WTC11 (cell line): ENCODE data around the gene EIF2D. TPM values are rescaled to one million over a fixed set of nuclear protein-coding genes. Genes with fewer than 3 reads are reported as not detected.

ENCODE experiments used
- ATAC-seq: fragments of 200-7000 bp; cut with Tn5 transposase; 2 replicates; pipeline ENCODE4 v1.10.0; 2021; ENCODE audit warnings: mild to moderate bottlenecking, moderate library complexity
- CTCF ChIA-PET: fragments of 300-600 bp; sonication (Branson Sonifier 250); formaldehyde crosslinking; loops from one replicate; lab custom pipeline; 2021; ENCODE audit warnings: antibody characterized with exemption; lab: Charles Lee
- POLR2A ChIA-PET: fragments of 350-600 bp; sonication (Branson Sonifier 250); formaldehyde crosslinking; loops from one replicate; lab custom pipeline; 2021; ENCODE audit warnings: antibody characterized with exemption; lab: Charles Lee
- DNase-seq: peaks from one replicate; pipeline ENCODE4 v3.0.0; 2021; ENCODE audit warnings: low spot score
- H3K27ac Mint-ChIP-seq: 2 replicates; pipeline ENCODE4 v1.8.0; 2021; ENCODE audit warnings: mixed read lengths
- H3K27me3 Mint-ChIP-seq: 2 replicates; pipeline ENCODE4 v1.8.0; 2021; ENCODE audit warnings: low read depth, mild to moderate bottlenecking, moderate library complexity, mixed read lengths
- H3K36me3 Mint-ChIP-seq: 2 replicates; pipeline ENCODE4 v1.8.0; 2021; ENCODE audit warnings: mixed read lengths
- H3K4me1 Mint-ChIP-seq: 2 replicates; pipeline ENCODE4 v1.8.0; 2022; ENCODE audit warnings: mixed read lengths
- H3K4me3 Mint-ChIP-seq: 2 replicates; pipeline ENCODE4 v1.8.0; 2021; ENCODE audit warnings: mild to moderate bottlenecking, moderate library complexity, mixed read lengths
- H3K9me3 Mint-ChIP-seq: 2 replicates; pipeline ENCODE4 v1.8.0; 2021; ENCODE audit warnings: mixed read lengths
- ATF6 ChIP-seq: sonication (generic); formaldehyde crosslinking; IDR thresholded peaks from 2 replicates; pipeline ENCODE4 v1.8.1; 2023; ENCODE audit warnings: mild to moderate bottlenecking, missing genetic modification reagents
- EMX1 ChIP-seq: fragments of 250-450 bp; sonication (Bioruptor Pico); IDR thresholded peaks from 2 replicates; pipeline ENCODE4 v1.8.0; 2021; ENCODE audit warnings: mild to moderate bottlenecking
- FOXP1 ChIP-seq: sonication (generic); formaldehyde crosslinking; IDR thresholded peaks from 2 replicates; pipeline ENCODE4 v1.8.0; 2022; ENCODE audit warnings: missing genetic modification reagents, mild to moderate bottlenecking, moderate library complexity, borderline replicate concordance
- FOXP4 ChIP-seq: sonication (generic); formaldehyde crosslinking; IDR thresholded peaks from 2 replicates; pipeline ENCODE4 v1.8.0; 2022; ENCODE audit warnings: mild to moderate bottlenecking, missing genetic modification reagents
- GRHL2 ChIP-seq: fragments of 250-450 bp; sonication (Bioruptor Pico); IDR thresholded peaks from 2 replicates; pipeline ENCODE4 v1.8.0; 2022; ENCODE audit warnings: mild to moderate bottlenecking, moderate library complexity; ENCODE audit not compliant: insufficient replicate concordance, severe bottlenecking
- IRF1 ChIP-seq: sonication (generic); formaldehyde crosslinking; IDR thresholded peaks from 2 replicates; pipeline ENCODE4 v1.8.0; 2023; ENCODE audit warnings: missing genetic modification reagents
- JAZF1 ChIP-seq: fragments of 250-450 bp; sonication (Bioruptor Pico); IDR thresholded peaks from 2 replicates; pipeline ENCODE4 v1.9.0; 2021; ENCODE audit warnings: moderate library complexity, mild to moderate bottlenecking, inconsistent platforms
- JUN ChIP-seq: sonication (generic); formaldehyde crosslinking; IDR thresholded peaks from 2 replicates; pipeline ENCODE4 v1.8.0; 2023; ENCODE audit warnings: mild to moderate bottlenecking, missing genetic modification reagents
- MXD4 ChIP-seq: fragments of 250-450 bp; sonication (Bioruptor Pico); IDR thresholded peaks from 2 replicates; pipeline ENCODE4 v1.8.0; 2021; ENCODE audit warnings: mild to moderate bottlenecking, moderate library complexity, borderline replicate concordance
- NFATC4 ChIP-seq: fragments of 250-450 bp; sonication (Bioruptor Pico); IDR thresholded peaks from 2 replicates; pipeline ENCODE4 v1.9.0; 2021; ENCODE audit warnings: mild to moderate bottlenecking
- NR1H2 ChIP-seq: sonication (generic); formaldehyde crosslinking; IDR thresholded peaks from 2 replicates; pipeline ENCODE4 v1.9.0; 2021; ENCODE audit warnings: mild to moderate bottlenecking, moderate library complexity, missing genetic modification reagents
- SMAD3 ChIP-seq: sonication (generic); formaldehyde crosslinking; IDR thresholded peaks from 2 replicates; pipeline ENCODE4 v1.8.0; 2022; ENCODE audit warnings: missing genetic modification reagents, mild to moderate bottlenecking, borderline replicate concordance
- SOX15 ChIP-seq: fragments of 250-450 bp; sonication (Bioruptor Pico); IDR thresholded peaks from 2 replicates; pipeline ENCODE4 v1.9.0; 2021; ENCODE audit warnings: mild to moderate bottlenecking
- TP53 ChIP-seq: sonication (generic); formaldehyde crosslinking; IDR thresholded peaks from 2 replicates; pipeline ENCODE4 v1.8.1; 2023; ENCODE audit warnings: mild to moderate bottlenecking, missing genetic modification reagents
- ZBTB21 ChIP-seq: sonication (generic); formaldehyde crosslinking; IDR thresholded peaks from 2 replicates; pipeline ENCODE4 v1.8.1; 2023; ENCODE audit warnings: mild to moderate bottlenecking, missing genetic modification reagents, borderline replicate concordance
- ZBTB43 ChIP-seq: sonication (generic); formaldehyde crosslinking; IDR thresholded peaks from 2 replicates; pipeline ENCODE4 v1.8.1; 2023; ENCODE audit warnings: mild to moderate bottlenecking, missing genetic modification reagents
- ZNF121 ChIP-seq: sonication (generic); formaldehyde crosslinking; IDR thresholded peaks from 2 replicates; pipeline ENCODE4 v1.8.0; 2023; ENCODE audit warnings: missing genetic modification reagents
- ZNF138 ChIP-seq: sonication (generic); formaldehyde crosslinking; conservative IDR thresholded peaks from 2 replicates; pipeline ENCODE4 v1.8.1; 2022; ENCODE audit warnings: mild to moderate bottlenecking, moderate library complexity, missing genetic modification reagents
- ZNF219 ChIP-seq: sonication (generic); formaldehyde crosslinking; IDR thresholded peaks from 2 replicates; pipeline ENCODE4 v1.8.0; 2023; ENCODE audit warnings: missing genetic modification reagents, mild to moderate bottlenecking, borderline replicate concordance
- ZNF317 ChIP-seq: sonication (generic); formaldehyde crosslinking; IDR thresholded peaks from 2 replicates; pipeline ENCODE4 v1.8.1; 2023; ENCODE audit warnings: low read depth, mild to moderate bottlenecking, moderate library complexity, missing genetic modification reagents, borderline replicate concordance
- ZNF416 ChIP-seq: fragments of 250-450 bp; sonication (Bioruptor Pico); IDR thresholded peaks from 2 replicates; pipeline ENCODE4 v1.9.0; 2021; ENCODE audit warnings: mild to moderate bottlenecking, inconsistent platforms
- ZNF423 ChIP-seq: fragments of 250-450 bp; sonication (Bioruptor Pico); IDR thresholded peaks from 2 replicates; pipeline ENCODE4 v2.1.2; 2022; ENCODE audit warnings: mild to moderate bottlenecking, moderate library complexity
- ZNF671 ChIP-seq: fragments of 250-450 bp; sonication (Bioruptor Pico); IDR thresholded peaks from 2 replicates; pipeline ENCODE4 v1.8.0; 2021; ENCODE audit warnings: mild to moderate bottlenecking
- total RNA-seq: library from RNA; stranded (reverse); gene quantifications from 3 replicates; pipeline ENCODE4 v1.2.3, GENCODE V29; 2021
- TF ChIP-seq, protein P1 (sequence below): fragments of 250-450 bp; sonication (Bioruptor Pico); IDR thresholded peaks from 2 replicates; pipeline ENCODE4 v1.9.0; 2021; ENCODE audit warnings: mild to moderate bottlenecking
- TF ChIP-seq, protein P2 (sequence below): sonication (generic); formaldehyde crosslinking; IDR thresholded peaks from 2 replicates; pipeline ENCODE4 v1.8.1; 2023; ENCODE audit warnings: mild to moderate bottlenecking, missing genetic modification reagents, moderate library complexity
- TF ChIP-seq, protein P3 (sequence below): fragments of 250-450 bp; sonication (Bioruptor Pico); IDR thresholded peaks from 2 replicates; pipeline ENCODE4 v1.8.0; 2021; ENCODE audit warnings: mild to moderate bottlenecking

EIF2D gene
- total RNA-seq, 1 experiment from 2014 or later: 35.7 TPM

- no peaks in the 10 kb centered on the region for H3K36me3 Mint-ChIP-seq
- peaks cover 25% of the 10 kb centered on the region for H3K4me1 Mint-ChIP-seq
- ChIA-PET POLR2A (no interaction called here), CTCF (interaction anchor here (1.0 to 4.4 kb wide), 2 partner anchors 9 to 64 kb away, joined by 3 to 49 read pairs; no protein-coding TSS in a partner anchor)
- DNase-seq (no peak), ATAC-seq (no peak)
- H3K27ac Mint-ChIP-seq: no peak overlapping the region
- peaks cover 36% of the 10 kb centered on the region for H3K27me3 Mint-ChIP-seq
- H3K9me3 Mint-ChIP-seq: no peaks in the 10 kb centered on the region
- TF ChIP-seq IRF1 (CRISPR knock-in tag) (no peak), ZNF416 (CRISPR knock-in tag) (no peak), ZBTB43 (CRISPR knock-in tag) (no peak), SMAD3 (CRISPR knock-in tag) (no peak), JUN (CRISPR knock-in tag) (no peak), ZNF138 (no peak), ZNF671 (CRISPR knock-in tag) (no peak), TP53 (CRISPR knock-in tag) (no peak), EMX1 (CRISPR knock-in tag) (no peak), FOXP4 (CRISPR knock-in tag) (no peak), ZNF317 (CRISPR knock-in tag) (no peak), ZNF219 (CRISPR knock-in tag) (no peak), JAZF1 (no peak), ATF6 (CRISPR knock-in tag) (no peak), ZNF121 (CRISPR knock-in tag) (no peak), ZNF423 (no peak), GRHL2 (CRISPR knock-in tag) (no peak)
- TF ChIP-seq, protein P1, sequence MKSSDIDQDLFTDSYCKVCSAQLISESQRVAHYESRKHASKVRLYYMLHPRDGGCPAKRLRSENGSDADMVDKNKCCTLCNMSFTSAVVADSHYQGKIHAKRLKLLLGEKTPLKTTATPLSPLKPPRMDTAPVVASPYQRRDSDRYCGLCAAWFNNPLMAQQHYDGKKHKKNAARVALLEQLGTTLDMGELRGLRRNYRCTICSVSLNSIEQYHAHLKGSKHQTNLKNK: no peak
- no peak overlapping the region for H3K4me3 Mint-ChIP-seq
These were observed 58.1 kb downstream of the EIF2D start for GRCh38 chr1:206554211-206554610.

DNA sequence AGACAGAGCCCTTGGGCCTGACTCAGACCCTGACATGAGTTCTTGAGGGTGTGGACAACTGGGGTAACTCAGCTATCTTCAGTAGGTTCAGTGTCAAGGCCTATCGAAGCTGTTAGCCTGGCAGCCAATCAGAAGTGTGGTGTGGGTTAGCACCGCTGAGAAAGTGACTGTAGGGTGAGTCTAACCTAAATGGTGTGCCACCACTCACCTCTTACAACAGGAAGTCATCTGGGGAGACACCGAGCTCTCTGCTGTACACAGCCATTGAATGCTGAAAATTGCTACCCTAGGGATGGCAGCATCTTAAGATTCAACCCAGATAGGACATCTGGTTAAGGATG, 60.3 kb downstream of the EIF2D start:
- Mint-ChIP-seq H3K4me3 (no peak overlapping the region), H3K36me3 (no peaks in the 10 kb centered on the region), H3K4me1 (peaks cover 14% of the 10 kb centered on the region), H3K27ac (no peak overlapping the region), H3K9me3 (peaks cover 4% of the 10 kb centered on the region; the same call in 1 of the 2 replicates), H3K27me3 (peaks cover 17% of the 10 kb centered on the region)
- ATAC-seq (no peak), DNase-seq (no peak)
- ChIA-PET POLR2A (no interaction called here), CTCF (interaction anchor here (1.0 to 3.3 kb wide), 2 partner anchors 32 to 41 kb away, joined by 3 to 15 read pairs; no protein-coding TSS in a partner anchor)
- no peak for TF ChIP-seq NFATC4
- TF ChIP-seq SOX15 (CRISPR knock-in tag): no peak
- TF ChIP-seq, protein P2, sequence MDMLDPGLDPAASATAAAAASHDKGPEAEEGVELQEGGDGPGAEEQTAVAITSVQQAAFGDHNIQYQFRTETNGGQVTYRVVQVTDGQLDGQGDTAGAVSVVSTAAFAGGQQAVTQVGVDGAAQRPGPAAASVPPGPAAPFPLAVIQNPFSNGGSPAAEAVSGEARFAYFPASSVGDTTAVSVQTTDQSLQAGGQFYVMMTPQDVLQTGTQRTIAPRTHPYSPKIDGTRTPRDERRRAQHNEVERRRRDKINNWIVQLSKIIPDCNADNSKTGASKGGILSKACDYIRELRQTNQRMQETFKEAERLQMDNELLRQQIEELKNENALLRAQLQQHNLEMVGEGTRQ (CRISPR knock-in tag): no peak
- no peak for TF ChIP-seq FOXP1 (CRISPR knock-in tag)
- TF ChIP-seq NR1H2 (CRISPR knock-in tag): no peak
- TF ChIP-seq, protein P3, sequence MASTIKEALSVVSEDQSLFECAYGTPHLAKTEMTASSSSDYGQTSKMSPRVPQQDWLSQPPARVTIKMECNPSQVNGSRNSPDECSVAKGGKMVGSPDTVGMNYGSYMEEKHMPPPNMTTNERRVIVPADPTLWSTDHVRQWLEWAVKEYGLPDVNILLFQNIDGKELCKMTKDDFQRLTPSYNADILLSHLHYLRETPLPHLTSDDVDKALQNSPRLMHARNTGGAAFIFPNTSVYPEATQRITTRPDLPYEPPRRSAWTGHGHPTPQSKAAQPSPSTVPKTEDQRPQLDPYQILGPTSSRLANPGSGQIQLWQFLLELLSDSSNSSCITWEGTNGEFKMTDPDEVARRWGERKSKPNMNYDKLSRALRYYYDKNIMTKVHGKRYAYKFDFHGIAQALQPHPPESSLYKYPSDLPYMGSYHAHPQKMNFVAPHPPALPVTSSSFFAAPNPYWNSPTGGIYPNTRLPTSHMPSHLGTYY (CRISPR knock-in tag): no peak
- TF ChIP-seq ZBTB21: no peak
- TF ChIP-seq MXD4: no peak
